Loucy (cell line): Measurements from ENCODE around the gene KIAA1549.

ENCODE experiments used
- EZH2phosphoT487 ChIP-seq: fragments of 200-600 bp; IDR thresholded peaks from 2 replicates; pipeline ENCODE4 v1.6.1; 2018; ENCODE audit warnings: antibody characterized with exemption, mild to moderate bottlenecking, moderate library complexity, borderline replicate concordance
- TF ChIP-seq, protein P1 (sequence below): fragments of 200-600 bp; sonication (generic); conservative IDR thresholded peaks from 2 replicates; pipeline ENCODE4 v1.5.1; 2014; ENCODE audit warnings: mild to moderate bottlenecking, antibody characterized with exemption, low read length

DNA sequence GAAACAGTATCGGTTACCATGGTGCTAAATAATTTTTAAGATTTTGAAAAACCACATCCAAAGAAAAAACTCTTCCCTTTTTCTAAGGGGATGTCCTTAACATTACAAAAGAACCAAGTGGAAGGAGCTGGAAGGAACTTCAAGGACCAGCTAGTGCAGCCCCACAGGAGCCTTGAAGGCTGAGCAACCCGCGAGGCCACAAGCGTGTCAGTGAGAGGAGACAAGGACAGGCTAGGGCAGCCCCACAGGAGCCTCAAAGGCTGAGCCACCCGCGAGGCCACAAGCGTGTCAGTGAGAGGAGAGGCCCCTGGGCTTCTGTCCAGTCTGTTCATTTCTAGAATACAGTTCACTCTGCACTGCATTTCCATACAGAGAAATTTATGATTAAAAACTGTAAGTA lies 103.1 kb downstream of the KIAA1549 start:
- TF ChIP-seq, protein P1, sequence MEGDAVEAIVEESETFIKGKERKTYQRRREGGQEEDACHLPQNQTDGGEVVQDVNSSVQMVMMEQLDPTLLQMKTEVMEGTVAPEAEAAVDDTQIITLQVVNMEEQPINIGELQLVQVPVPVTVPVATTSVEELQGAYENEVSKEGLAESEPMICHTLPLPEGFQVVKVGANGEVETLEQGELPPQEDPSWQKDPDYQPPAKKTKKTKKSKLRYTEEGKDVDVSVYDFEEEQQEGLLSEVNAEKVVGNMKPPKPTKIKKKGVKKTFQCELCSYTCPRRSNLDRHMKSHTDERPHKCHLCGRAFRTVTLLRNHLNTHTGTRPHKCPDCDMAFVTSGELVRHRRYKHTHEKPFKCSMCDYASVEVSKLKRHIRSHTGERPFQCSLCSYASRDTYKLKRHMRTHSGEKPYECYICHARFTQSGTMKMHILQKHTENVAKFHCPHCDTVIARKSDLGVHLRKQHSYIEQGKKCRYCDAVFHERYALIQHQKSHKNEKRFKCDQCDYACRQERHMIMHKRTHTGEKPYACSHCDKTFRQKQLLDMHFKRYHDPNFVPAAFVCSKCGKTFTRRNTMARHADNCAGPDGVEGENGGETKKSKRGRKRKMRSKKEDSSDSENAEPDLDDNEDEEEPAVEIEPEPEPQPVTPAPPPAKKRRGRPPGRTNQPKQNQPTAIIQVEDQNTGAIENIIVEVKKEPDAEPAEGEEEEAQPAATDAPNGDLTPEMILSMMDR: no peak
- no peak for TF ChIP-seq EZH2phosphoT487
